GM21515 (cell line): ENCODE measurements around the gene FN3K.

Experiments used
- ATAC-seq: cut with Tn5 transposase; IDR thresholded peaks from one replicate; pipeline ENCODE4 v1.9.1; 2021; ENCODE audit not compliant: unreplicated experiment

The FN3K gene

GRCh38 chr17:82793974-82794630 lies 58.7 kb downstream of the FN3K start:
- no peak for ATAC-seq

DNA sequence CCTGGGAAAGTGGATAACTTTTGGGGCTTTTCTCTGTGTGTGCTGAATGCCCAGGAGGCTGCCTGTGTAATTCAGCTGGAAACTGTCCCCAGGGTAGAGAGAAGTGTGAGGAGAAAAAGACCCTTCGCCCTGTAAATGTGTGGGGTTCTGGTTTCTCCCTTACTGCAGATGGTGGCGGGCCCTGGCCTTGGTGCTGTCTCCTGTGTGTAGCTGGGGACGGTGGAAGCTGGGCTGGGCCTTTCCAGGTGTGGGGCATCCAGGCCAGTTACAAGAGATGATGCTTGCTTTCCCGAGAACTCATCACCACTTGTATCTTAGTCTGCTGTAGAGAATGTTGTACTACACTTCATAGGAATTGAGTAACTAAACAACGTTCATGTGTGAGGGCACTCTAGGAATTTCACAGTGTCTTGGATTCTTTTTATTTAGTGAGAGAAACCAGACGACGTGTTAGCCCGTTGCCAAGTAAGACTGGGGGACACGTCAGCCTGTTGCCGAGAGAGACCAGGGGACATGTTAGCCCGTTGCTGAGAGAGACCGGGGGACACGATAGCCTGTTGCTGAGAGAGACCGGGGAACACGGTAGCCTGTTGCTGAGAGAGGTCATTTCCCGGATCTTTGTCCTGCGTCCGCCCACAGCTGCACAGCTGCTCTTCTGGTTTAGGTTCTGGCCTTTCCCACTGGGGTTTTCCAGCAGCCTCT lies 59.5 kb downstream of the FN3K start:
- ATAC-seq: no peak

DNA sequence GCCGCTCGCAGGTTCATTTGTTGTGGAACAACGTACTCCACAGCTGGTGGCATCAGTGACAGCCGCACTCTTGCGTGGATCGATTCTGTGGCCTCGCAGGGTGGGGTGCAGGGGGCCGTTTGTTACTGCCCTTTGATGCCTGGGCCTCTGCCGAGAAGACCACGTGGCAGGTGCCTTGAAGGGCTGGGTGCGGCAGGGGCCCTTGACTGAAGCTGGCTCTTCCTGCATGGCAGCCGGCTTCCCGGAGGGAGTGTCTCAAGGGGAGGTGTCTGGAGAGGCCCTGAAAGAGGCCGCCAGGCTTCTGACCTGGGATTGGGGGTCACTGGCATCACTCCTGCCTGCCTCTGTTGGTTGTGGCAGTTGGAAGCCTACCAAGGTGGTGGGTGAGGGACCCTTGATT lies 60.2 kb downstream of the FN3K start:
- ATAC-seq: no peak

DNA sequence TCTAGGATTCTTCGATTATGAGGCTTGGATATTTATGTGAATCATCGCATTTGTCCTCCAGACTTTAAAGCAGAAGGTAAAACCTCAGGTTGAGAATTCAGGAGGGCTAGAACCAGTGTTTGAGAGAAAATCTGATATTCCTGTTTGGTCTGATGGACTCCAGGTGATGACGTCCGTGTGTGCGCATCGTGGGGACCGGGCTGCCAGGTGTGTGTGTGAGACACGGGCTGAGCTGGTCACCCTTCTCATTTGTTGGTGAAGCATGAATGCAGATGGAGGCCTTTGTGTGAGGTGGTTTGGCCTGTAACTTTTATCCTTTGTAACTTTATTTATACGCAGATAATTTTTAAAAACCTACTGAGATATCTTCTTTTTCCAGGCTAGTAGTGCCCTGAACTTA lies 61.6 kb downstream of the FN3K start:
- ATAC-seq: no peak

DNA sequence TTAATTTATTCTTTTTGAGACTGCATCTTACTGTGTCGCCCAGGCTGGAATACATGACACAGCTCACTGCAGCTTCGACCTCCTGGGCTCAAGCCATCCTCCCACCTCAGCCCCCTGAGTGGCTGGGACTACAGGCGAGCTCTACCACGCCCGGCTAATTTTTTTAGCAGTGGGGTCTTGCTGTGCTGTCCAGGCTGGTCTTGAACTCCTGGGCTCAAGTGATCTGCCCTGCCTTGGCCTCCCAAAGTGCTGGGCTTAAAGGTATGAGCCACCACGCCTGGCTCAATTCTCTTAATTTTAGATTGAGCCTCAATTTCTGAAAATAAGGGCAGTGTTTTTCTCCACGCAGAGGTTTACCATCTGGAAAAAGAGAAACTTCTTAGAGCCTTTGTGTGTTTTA lies 63.3 kb downstream of the FN3K start:
- ATAC-seq: no peak

DNA sequence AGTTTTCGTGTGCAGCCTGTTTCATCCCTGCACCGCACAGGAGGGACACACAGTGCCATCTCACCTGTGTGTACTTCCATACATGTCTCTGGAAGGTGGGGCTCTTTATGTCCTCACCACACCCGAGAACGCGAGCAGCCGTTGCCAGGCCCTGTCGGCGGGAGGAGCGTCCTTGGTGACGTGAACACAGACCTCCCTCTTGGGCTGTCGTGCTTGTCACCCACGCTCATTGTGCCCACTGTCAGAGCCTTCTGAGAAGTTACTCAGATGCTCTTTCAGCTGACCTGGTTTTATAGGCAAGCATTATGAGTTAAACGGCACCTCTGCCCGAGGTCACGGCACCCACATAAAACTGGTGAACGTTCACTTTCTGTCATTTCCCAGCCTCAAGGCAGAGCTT lies 64.2 kb downstream of the FN3K start:
- no peak for ATAC-seq
